HFF-Myc (cell line): ENCODE measurements around the gene ADGRD1.

Source experiments
- DNase-seq: peaks from one replicate; pipeline ENCODE4 v3.0.0-alpha.2; 2011; ENCODE audit warnings: low read depth; ENCODE audit errors: extremely low read depth
- H3K4me3 ChIP-seq: replicated peaks from 2 replicates; pipeline ENCODE4 v1.5.1; 2011; ENCODE audit warnings: low read depth, mild to moderate bottlenecking, control low read depth, low read length
- TF ChIP-seq, protein P1 (sequence below): IDR thresholded peaks from 2 replicates; pipeline ENCODE4 v1.5.1; 2012; ENCODE audit warnings: mild to moderate bottlenecking, low read depth, low read length, control low read depth; ENCODE audit errors: missing control alignments

The ADGRD1 gene

DNA sequence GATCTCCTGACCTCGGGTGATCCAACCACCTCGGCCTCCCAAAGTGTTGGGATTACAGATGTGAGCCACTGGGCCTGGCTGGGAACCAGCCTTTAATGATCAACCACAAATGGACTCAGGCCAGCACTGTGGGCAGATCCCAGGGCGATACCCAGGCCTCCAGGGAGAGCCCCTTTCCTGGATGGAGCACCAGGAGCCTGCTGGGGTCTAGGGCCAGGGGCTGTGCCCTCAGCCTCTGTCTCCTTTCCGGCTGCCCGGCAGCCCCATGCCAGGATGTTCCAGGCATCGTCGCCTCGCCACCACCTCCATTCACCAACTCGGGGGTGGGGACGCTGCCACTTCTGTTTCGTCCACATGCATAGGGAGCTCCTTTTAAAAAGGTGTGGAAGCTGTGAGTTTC is 2.3 kb downstream of the ADGRD1 start:
- TF ChIP-seq, protein P1, sequence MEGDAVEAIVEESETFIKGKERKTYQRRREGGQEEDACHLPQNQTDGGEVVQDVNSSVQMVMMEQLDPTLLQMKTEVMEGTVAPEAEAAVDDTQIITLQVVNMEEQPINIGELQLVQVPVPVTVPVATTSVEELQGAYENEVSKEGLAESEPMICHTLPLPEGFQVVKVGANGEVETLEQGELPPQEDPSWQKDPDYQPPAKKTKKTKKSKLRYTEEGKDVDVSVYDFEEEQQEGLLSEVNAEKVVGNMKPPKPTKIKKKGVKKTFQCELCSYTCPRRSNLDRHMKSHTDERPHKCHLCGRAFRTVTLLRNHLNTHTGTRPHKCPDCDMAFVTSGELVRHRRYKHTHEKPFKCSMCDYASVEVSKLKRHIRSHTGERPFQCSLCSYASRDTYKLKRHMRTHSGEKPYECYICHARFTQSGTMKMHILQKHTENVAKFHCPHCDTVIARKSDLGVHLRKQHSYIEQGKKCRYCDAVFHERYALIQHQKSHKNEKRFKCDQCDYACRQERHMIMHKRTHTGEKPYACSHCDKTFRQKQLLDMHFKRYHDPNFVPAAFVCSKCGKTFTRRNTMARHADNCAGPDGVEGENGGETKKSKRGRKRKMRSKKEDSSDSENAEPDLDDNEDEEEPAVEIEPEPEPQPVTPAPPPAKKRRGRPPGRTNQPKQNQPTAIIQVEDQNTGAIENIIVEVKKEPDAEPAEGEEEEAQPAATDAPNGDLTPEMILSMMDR = no peak
- no peak for DNase-seq
- no peak overlapping the region for H3K4me3 ChIP-seq

DNA sequence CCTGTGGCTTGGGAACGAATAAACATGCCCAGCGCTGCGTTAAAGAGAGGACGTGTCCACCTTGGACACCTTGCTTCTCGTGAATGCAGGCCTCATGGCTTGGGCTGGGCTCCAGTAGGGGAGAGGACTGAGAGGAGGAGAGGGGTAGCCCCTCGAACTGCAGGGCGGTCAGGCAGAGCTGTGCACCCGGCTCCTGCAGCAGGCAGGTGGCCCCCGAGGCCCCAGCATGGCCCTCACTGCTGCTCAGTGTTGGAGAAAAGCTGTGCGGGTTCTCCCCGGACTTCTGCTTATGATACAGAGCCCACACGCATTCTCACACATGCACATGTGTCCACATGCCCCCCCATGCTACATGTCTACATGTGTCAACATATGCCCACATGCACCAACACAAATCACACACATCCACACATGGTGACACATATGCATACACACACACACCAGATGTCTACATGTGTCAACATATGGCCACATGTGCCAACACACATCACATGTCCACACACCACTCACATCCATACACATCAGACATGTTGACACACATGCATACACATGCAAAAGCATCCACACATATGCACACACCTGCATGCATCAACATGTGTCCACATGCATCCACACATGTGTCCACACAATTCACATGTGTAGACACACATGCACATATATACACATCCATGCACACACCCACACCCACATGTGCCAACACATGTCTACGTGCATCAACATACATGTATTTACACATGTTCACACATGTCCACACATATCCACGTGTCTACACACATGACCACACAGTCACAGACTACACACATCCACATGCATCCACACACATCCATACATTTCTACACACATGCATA is 3.0 kb downstream of the ADGRD1 start:
- no peak for DNase-seq
- no peak overlapping the region for H3K4me3 ChIP-seq
- TF ChIP-seq, protein P1 = no peak

DNA sequence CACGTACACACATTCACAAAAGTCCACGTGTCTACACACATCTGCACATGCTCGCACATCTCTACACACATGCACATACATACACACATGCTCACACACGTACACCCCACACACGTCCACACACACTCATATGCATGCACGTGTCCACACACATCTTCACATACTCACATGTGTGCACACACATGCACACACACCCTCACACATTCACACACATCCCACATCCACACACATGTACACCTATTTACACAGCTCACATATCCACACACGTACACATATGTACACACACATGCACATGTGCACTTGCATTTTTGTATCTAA is 3.6 kb downstream of the ADGRD1 start:
- no peak for DNase-seq
- TF ChIP-seq, protein P1 = no peak
- H3K4me3 ChIP-seq = no peak overlapping the region

DNA sequence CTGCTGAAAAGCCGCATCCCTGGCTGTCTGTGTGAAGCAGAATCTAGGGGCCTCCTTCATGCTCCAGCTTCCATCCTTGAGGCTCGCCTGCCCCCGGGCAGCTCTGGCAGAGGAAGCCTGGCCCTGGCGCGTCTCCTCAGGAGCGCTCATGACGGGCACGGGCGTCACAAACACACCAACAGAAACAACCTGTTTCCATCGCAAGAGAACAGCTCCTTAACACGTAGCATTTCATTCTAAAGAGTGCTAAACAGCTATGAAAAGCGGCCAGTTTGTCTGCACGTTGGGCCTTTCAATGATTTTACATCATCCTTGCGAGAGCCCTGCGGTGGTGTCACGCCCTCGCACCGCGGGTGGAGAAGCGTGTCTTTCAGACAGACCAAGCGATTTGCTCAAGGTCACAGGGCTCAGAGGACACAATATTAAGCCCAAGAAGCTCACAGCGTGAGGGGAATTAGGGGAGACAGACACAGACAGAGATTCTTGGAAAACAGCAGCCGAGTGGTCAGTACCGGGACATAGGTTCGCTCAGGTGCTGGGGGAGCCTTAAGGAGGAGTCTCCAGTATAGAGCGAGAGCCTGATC is 4.9 kb downstream of the ADGRD1 start:
- TF ChIP-seq, protein P1 = no peak
- no peak overlapping the region for H3K4me3 ChIP-seq
- no peak for DNase-seq

DNA sequence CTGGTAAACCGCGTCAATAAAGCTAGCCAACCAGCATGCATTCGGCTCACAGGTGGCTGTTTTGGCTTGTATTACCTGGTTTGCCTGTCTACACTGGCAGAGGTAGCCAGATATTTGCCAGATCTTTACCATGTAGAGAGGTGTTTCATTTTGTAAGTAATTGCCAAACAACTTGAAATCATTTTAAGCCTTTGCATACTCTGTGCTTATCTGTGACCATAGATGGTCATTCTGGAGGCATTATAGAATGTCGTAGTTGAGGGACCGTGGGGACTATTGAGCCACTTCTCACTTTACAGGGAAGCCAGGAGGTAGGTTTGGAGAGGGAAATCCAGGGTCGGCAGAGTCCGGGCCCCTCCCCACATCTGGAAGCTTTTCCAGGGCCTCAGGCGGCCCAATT is 5.9 kb downstream of the ADGRD1 start:
- TF ChIP-seq, protein P1 = no peak
- no peak overlapping the region for H3K4me3 ChIP-seq
- DNase-seq = no peak

DNA sequence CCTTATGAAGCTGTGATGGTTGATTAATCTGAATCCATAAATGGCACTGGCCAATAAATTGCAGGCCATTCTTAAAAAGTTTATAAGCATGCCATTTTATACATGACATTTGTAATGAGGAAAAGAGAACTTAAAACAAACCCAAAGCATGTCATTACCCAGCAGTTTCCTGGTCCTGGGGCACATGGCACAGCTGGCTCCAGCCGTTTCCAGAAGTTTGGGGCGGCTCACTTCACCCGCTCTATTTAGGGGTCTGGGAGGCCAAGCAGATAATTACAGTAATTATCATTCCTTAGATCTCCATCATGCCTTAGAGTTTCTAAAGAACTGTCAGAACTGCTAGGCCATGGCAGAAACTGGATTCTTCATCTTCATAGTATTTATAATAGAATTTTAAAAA is 6.4 kb downstream of the ADGRD1 start:
- TF ChIP-seq, protein P1 = no peak
- no peak for DNase-seq
- no peak overlapping the region for H3K4me3 ChIP-seq
